Stimulated activated CD4-positive, alpha-beta T cell treated with anti-CD3 and anti-CD28 coated beads, Interleukin-2, amount 100 ng/mL, for 4 hours (primary cell): ENCODE data around the gene CCDC178.
"Not testable (repeated sequence)": the region's sequence is repeated elsewhere in the genome, so short reads cannot be mapped to it uniquely, and the experiment has no call there.

Source experiments
- DNase-seq: peaks from one replicate; pipeline ENCODE4 v3.0.0-alpha.2; 2020; ENCODE audit warnings: low read depth

Gene CCDC178

GRCh38 chr18:32983721-32984120 lies 456.8 kb downstream of the CCDC178 start:
- no peak for DNase-seq

- no peak for DNase-seq
Observed at GRCh38 chr18:32980896-32981295, 459.6 kb downstream of the CCDC178 start.

GRCh38 chr18:32975501-32975900 lies 465.0 kb downstream of the CCDC178 start:
- no peak for DNase-seq

- DNase-seq, result no peak
Observed at GRCh38 chr18:32975163-32975436, 465.4 kb downstream of the CCDC178 start.

- DNase-seq, result no peak
Observed at GRCh38 chr18:32974421-32975162, 465.9 kb downstream of the CCDC178 start.

GRCh38 chr18:32968248-32968647 lies 472.3 kb downstream of the CCDC178 start:
- DNase-seq, result no peak

GRCh38 chr18:32966141-32966540 lies 474.4 kb downstream of the CCDC178 start:
- DNase-seq, result no peak

GRCh38 chr18:32961538-32961937 lies 479.0 kb downstream of the CCDC178 start:
- no peak for DNase-seq

- DNase-seq, result no peak
Observed at GRCh38 chr18:32958746-32959145, 481.8 kb downstream of the CCDC178 start.

- DNase-seq, result no peak
Observed at GRCh38 chr18:32956591-32957315, 483.8 kb downstream of the CCDC178 start.

- DNase-seq, result not testable (repeated sequence)
Observed at GRCh38 chr18:32952318-32952717, 488.2 kb downstream of the CCDC178 start.

- no peak for DNase-seq
Observed at GRCh38 chr18:32937597-32937996, 502.9 kb downstream of the CCDC178 start.

- DNase-seq, result no peak
Observed at GRCh38 chr18:32937066-32937465, 503.5 kb downstream of the CCDC178 start.

GRCh38 chr18:32934201-32934600 lies 506.3 kb downstream of the CCDC178 start:
- no peak for DNase-seq

GRCh38 chr18:32930695-32931301 lies 509.7 kb downstream of the CCDC178 start:
- no peak for DNase-seq

- no peak for DNase-seq
Observed at GRCh38 chr18:32929213-32929612, 511.3 kb downstream of the CCDC178 start.

GRCh38 chr18:32922951-32923430 lies 517.5 kb downstream of the CCDC178 start:
- DNase-seq, result no peak

GRCh38 chr18:32920796-32921787 lies 519.4 kb downstream of the CCDC178 start:
- no peak for DNase-seq

GRCh38 chr18:32919799-32920198 lies 520.7 kb downstream of the CCDC178 start:
- DNase-seq, result no peak

- DNase-seq, result no peak
Observed at GRCh38 chr18:32918692-32919250, 521.8 kb downstream of the CCDC178 start.

GRCh38 chr18:32915516-32915915 lies 525.0 kb downstream of the CCDC178 start:
- DNase-seq, result no peak
